ENCODE measurements around the gene GPR160.

GRCh38 chr3:170052398-170052797, 14.6 kb downstream of the GPR160 start:
- TF ChIP-seq CTCF (conservative IDR thresholded peaks at IDR 0.05; ENCODE audit: low read depth in 2 of 2), result no peak
- TF ChIP-seq POLR2AphosphoS5 (IDR thresholded peaks at IDR 0.05; ENCODE audit: low read depth), result no peak
- no peak for TF ChIP-seq EZH2 (IDR thresholded peaks at IDR 0.05; ENCODE audit: low read depth, unreplicated experiment)

Data from GM23338 (cell line).